SK-N-SH (cell line): ENCODE measurements around the gene EPS8L2. TPM values are rescaled to one million over a fixed set of nuclear protein-coding genes. Genes with fewer than 3 reads are reported as not detected.
A peak's percentile ranks its signal among the peaks of the same experiment; 100 is the strongest.

ENCODE experiments used
- CTCF ChIA-PET: fragments of 300-600, 350-600 bp; formaldehyde crosslinking; extraction: SDS; loops from one replicate; lab custom pipeline; 2021; lab: Yijun Ruan, JAX
- POLR2A ChIA-PET: fragments of 350-600 bp; sonication (Branson Sonifier 250); formaldehyde crosslinking; extraction: SDS; loops from one replicate; lab custom pipeline; 2020; ENCODE audit warnings: antibody characterized with exemption, inconsistent platforms; lab: Yijun Ruan, JAX
- DNase-seq: peaks from one replicate; pipeline ENCODE4 v3.0.0; 2012
- H2AFZ ChIP-seq: fragments of 200-600 bp; sonication (generic); 2 replicates; pipeline ENCODE4 v1.8.1; 2016; ENCODE audit warnings: antibody characterized with exemption, mild to moderate bottlenecking, low read depth
- H3F3A ChIP-seq: fragments of 200-600 bp; sonication (generic); replicated peaks from 2 replicates; pipeline ENCODE3; 2016; ENCODE audit warnings: antibody characterized with exemption, mild to moderate bottlenecking; ENCODE audit not compliant: insufficient read depth
- H3K27ac ChIP-seq, 2 experiments: fragments of 200-500 bp in 1 of 2; fragments of 200-600 bp in 1 of 2; sonication (Bioruptor generic) in 1 of 2; sonication (generic), shearing (Covaris generic) in 1 of 2; 2 replicates each; pipeline versions ENCODE4 v1.5.1 to v1.6.1; 2014 to 2016; ENCODE audit warnings: low read depth in 2 of 2, inconsistent platforms in 1 of 2, low read length in 1 of 2, mild to moderate bottlenecking in 1 of 2, mixed read lengths in 1 of 2
- H3K27me3 ChIP-seq: fragments of 200-600 bp; sonication (generic), shearing (Covaris generic); 2 replicates; pipeline ENCODE4 v1.6.1; 2016; ENCODE audit warnings: mixed run types; ENCODE audit not compliant: insufficient read depth
- H3K36me3 ChIP-seq, 2 experiments: fragments of 200-500 bp in 1 of 2; fragments of 200-600 bp in 1 of 2; sonication (Bioruptor generic) in 1 of 2; sonication (generic) in 1 of 2; replicated peaks in 1 of 2; 2 replicates each; pipeline versions ENCODE3 to v1.5.1; 2014 to 2016; ENCODE audit warnings: low read length in 1 of 2, mild to moderate bottlenecking in 1 of 2; ENCODE audit not compliant: insufficient read depth in 2 of 2, control insufficient read depth in 1 of 2
- H3K4me1 ChIP-seq, 2 experiments: fragments of 200-500 bp in 1 of 2; fragments of 200-600 bp in 1 of 2; sonication (Bioruptor generic) in 1 of 2; sonication (generic), shearing (Covaris generic) in 1 of 2; 2 replicates each; pipeline versions ENCODE4 v1.5.1 to v1.6.1; 2014 to 2016; ENCODE audit warnings: low read depth in 1 of 2, low read length in 1 of 2, mixed run types in 1 of 2; ENCODE audit not compliant: insufficient read depth in 2 of 2, control insufficient read depth in 1 of 2
- H3K4me2 ChIP-seq: fragments of 200-600 bp; sonication (generic), shearing (Covaris generic); 2 replicates; pipeline ENCODE4 v1.6.1; 2017; ENCODE audit warnings: mixed run types
- H3K4me3 ChIP-seq, 2 experiments: fragments of 200-500 bp in 1 of 2; fragments of 200-600 bp in 1 of 2; sonication (Bioruptor generic) in 1 of 2; sonication (generic), shearing (Covaris generic) in 1 of 2; 2 replicates each; pipeline versions ENCODE4 v1.5.1 to v1.8.1; 2014 to 2016; ENCODE audit warnings: low read depth in 2 of 2, inconsistent platforms in 1 of 2, low read length in 1 of 2, mild to moderate bottlenecking in 1 of 2, mixed read lengths in 1 of 2, moderate library complexity in 1 of 2
- H3K79me2 ChIP-seq: fragments of 200-600 bp; sonication (generic); 2 replicates; pipeline ENCODE4 v1.8.1; 2017; ENCODE audit warnings: mild to moderate bottlenecking; ENCODE audit not compliant: insufficient read depth
- H3K9ac ChIP-seq: fragments of 200-600 bp; sonication (generic); 2 replicates; pipeline ENCODE4 v1.6.1; 2017; ENCODE audit warnings: mixed run types
- H3K9me2 ChIP-seq: fragments of 200-600 bp; sonication (generic); 2 replicates; pipeline ENCODE4 v1.6.1; 2017; ENCODE audit warnings: mixed run types
- H3K9me3 ChIP-seq: fragments of 200-600 bp; sonication (generic); 2 replicates; pipeline ENCODE4 v1.6.1; 2017; ENCODE audit warnings: mixed run types, mild to moderate bottlenecking, moderate library complexity
- H4K20me1 ChIP-seq: fragments of 200-600 bp; sonication (generic); 2 replicates; pipeline ENCODE4 v1.6.1; 2017; ENCODE audit warnings: mild to moderate bottlenecking, mixed run types; ENCODE audit not compliant: insufficient read depth
- CTCF ChIP-seq: fragments of 200-600 bp; sonication (generic); IDR thresholded peaks from 2 replicates; pipeline ENCODE4 v1.6.1; 2017; ENCODE audit warnings: antibody characterized with exemption, mild to moderate bottlenecking, moderate library complexity
- ELF1 ChIP-seq: IDR thresholded peaks from 2 replicates; pipeline ENCODE4 v1.4.0; 2012
- EZH2phosphoT487 ChIP-seq: fragments of 200-600 bp; sonication (generic); IDR thresholded peaks from 2 replicates; pipeline ENCODE4 v1.6.1; 2017; ENCODE audit warnings: low read depth, mixed run types, mild to moderate bottlenecking, antibody characterized with exemption, moderate library complexity, borderline replicate concordance
- JUND ChIP-seq: IDR thresholded peaks from 2 replicates; pipeline ENCODE4 v1.4.0; 2012
- MEF2A ChIP-seq: IDR thresholded peaks from 2 replicates; pipeline ENCODE4 v1.4.0; 2012; ENCODE audit warnings: low read depth, borderline replicate concordance
- NFIC ChIP-seq: IDR thresholded peaks from 2 replicates; pipeline ENCODE4 v1.4.0; 2012; ENCODE audit warnings: borderline replicate concordance
- NRF1 ChIP-seq: IDR thresholded peaks from 2 replicates; pipeline ENCODE4 v1.6.1; 2012; ENCODE audit warnings: low read depth, mild to moderate bottlenecking, low read length
- RAD21 ChIP-seq: IDR thresholded peaks from 2 replicates; pipeline ENCODE4 v1.6.1; 2012; ENCODE audit warnings: mild to moderate bottlenecking, low read length
- RCOR1 ChIP-seq: fragments of 150-350 bp; IDR thresholded peaks from 2 replicates; pipeline ENCODE4 v1.6.1; 2017; ENCODE audit warnings: antibody characterized with exemption, low read length
- RXRA ChIP-seq: IDR thresholded peaks from 2 replicates; pipeline ENCODE4 v1.4.0; 2012; ENCODE audit warnings: low read depth, mild to moderate bottlenecking, borderline replicate concordance
- SIN3A ChIP-seq: IDR thresholded peaks from 2 replicates; pipeline ENCODE4 v1.6.1; 2012; ENCODE audit warnings: low read depth, mild to moderate bottlenecking, low read length, moderate library complexity, borderline replicate concordance
- SMC3 ChIP-seq: IDR thresholded peaks from 2 replicates; pipeline ENCODE4 v1.6.1; 2012; ENCODE audit warnings: low read depth, low read length, improper control_type of control experiment
- TCF12 ChIP-seq: IDR thresholded peaks from 2 replicates; pipeline ENCODE4 v1.4.0; 2012
- TEAD4 ChIP-seq: IDR thresholded peaks from 2 replicates; pipeline ENCODE4 v1.4.0; 2012; ENCODE audit warnings: mild to moderate bottlenecking, borderline replicate concordance; ENCODE audit not compliant: insufficient read depth
- USF2 ChIP-seq: fragments of 150-350 bp; IDR thresholded peaks from 2 replicates; pipeline ENCODE4 v1.6.1; 2017; ENCODE audit warnings: antibody characterized with exemption, low read length, low read depth, borderline replicate concordance
- WGBS: methylation state at CpG from one replicate; pipeline ENCODE4 v1.1.6; 2017; ENCODE audit warnings: low lambda C conversion rate; 5-methylcytosine and 5-hydroxymethylcytosine counted together
- polyA plus RNA-seq, 3 experiments: library from polyadenylated mRNA; depleted of rRNA; stranded (reverse); fragments of >200 nt; gene quantifications; 2 replicates each; pipeline ENCODE4 v1.2.3, GENCODE V29; 2012
- TF ChIP-seq, protein P1 (sequence below): fragments of 150-350 bp; IDR thresholded peaks from 2 replicates; pipeline ENCODE4 v1.6.1; 2016; ENCODE audit warnings: mild to moderate bottlenecking, low read depth, low read length
- TF ChIP-seq, protein P2 (sequence below): IDR thresholded peaks from 2 replicates; pipeline ENCODE4 v1.6.1; 2012; ENCODE audit warnings: mild to moderate bottlenecking, low read depth, low read length, moderate library complexity

The EPS8L2 gene
- polyA plus RNA-seq, 1 of the 3 experiments (the other 2 are of a cell fraction), result 0.74 TPM

- Histone ChIP-seq H3K4me3 (no peak overlapping the region), H3F3A (peaks cover 9% of the 10 kb centered on the region)
- POLR2A ChIA-PET, result no interaction called here
- peak; percentile 31 for DNase-seq
- WGBS, result 92% methylated on average over 4 of the region's 12 CpGs
- TF ChIP-seq NFIC, result no peak
- no peak for TF ChIP-seq TCF12
- TF ChIP-seq ELF1, result no peak
- no peak for TF ChIP-seq RCOR1
- no peak for TF ChIP-seq MEF2A
- no peak for TF ChIP-seq SIN3A
- TF ChIP-seq JUND, result no peak
- TF ChIP-seq, all 33 proteins: peak for 0
- no peaks in the 10 kb centered on the region for H3K79me2 ChIP-seq
- H3K9ac ChIP-seq, result no peak overlapping the region
- CTCF ChIA-PET, result interaction anchor here (0.6 to 11.8 kb wide), 30 partner anchors 8 to 180 kb away, joined by 3 to 150 read pairs (median 6); partner anchors contain the start of genes DEAF1, EPS8L2, TALDO1 and TMEM80
- H3K36me3 ChIP-seq, result no peaks in the 10 kb centered on the region
- H3K9me3 ChIP-seq, result no peaks in the 10 kb centered on the region
- no peak overlapping the region for H2AFZ ChIP-seq
- no peaks in the 10 kb centered on the region for H4K20me1 ChIP-seq
- H3K27me3 ChIP-seq, result peaks cover 14% of the 10 kb centered on the region
- peaks cover 0 to 10% of the 10 kb centered on the region in 2 experiments; a peak in 1 of 4 replicates for H3K4me1 ChIP-seq
- no peaks in the 10 kb centered on the region for H3K9me2 ChIP-seq
- no peak overlapping the region for H3K27ac ChIP-seq
- H3K4me2 ChIP-seq, result no peak overlapping the region
Measured at GRCh38 chr11:727281-727701, 21.3 kb downstream of the EPS8L2 start.

- POLR2A ChIA-PET, result interaction anchor here (0.6 kb wide), 1 partner anchor 12 kb away, joined by 3 read pairs; no protein-coding TSS in a partner anchor
- Histone ChIP-seq H3K9ac (no peak overlapping the region), H3K9me2 (no peaks in the 10 kb centered on the region), H3K4me1 (peaks cover 0 to 10% of the 10 kb centered on the region in 2 experiments; a peak in 1 of 4 replicates), H3K27ac (no peak overlapping the region), H3K4me2 (no peak overlapping the region), H3K79me2 (no peaks in the 10 kb centered on the region), H4K20me1 (no peaks in the 10 kb centered on the region), H3F3A (peaks cover 9% of the 10 kb centered on the region), H3K9me3 (no peaks in the 10 kb centered on the region), H3K27me3 (peaks cover 11% of the 10 kb centered on the region; the same call in 1 of the 2 replicates), H2AFZ (peak overlapping the region; percentile 13; the same call in 1 of the 2 replicates), H3K36me3 (no peaks in the 10 kb centered on the region), H3K4me3 (peak overlapping the region in 1 of 2 experiments; percentile 48; a peak in 1 of 4 replicates)
- CTCF ChIA-PET, result interaction anchor here (0.6 to 11.8 kb wide), 33 partner anchors 8 to 181 kb away, joined by 3 to 150 read pairs (median 5); partner anchors contain the start of genes DEAF1, EPS8L2, TALDO1 and TMEM80
- 21% methylated on average over 13 of the region's 31 CpGs for WGBS
- DNase-seq, result peak; percentile 97
- TF ChIP-seq NFIC (no peak), NRF1 (no peak), USF2 (0 out of 2 replicates have a peak, but pooled peaks have one; percentile 29), TEAD4 (no peak), SMC3 (peak; percentile 55), RXRA (no peak), RAD21 (peak; percentile 75), MEF2A (no peak), EZH2phosphoT487 (no peak), RCOR1 (no peak), CTCF (peak; percentile 94)
- TF ChIP-seq, protein P1, sequence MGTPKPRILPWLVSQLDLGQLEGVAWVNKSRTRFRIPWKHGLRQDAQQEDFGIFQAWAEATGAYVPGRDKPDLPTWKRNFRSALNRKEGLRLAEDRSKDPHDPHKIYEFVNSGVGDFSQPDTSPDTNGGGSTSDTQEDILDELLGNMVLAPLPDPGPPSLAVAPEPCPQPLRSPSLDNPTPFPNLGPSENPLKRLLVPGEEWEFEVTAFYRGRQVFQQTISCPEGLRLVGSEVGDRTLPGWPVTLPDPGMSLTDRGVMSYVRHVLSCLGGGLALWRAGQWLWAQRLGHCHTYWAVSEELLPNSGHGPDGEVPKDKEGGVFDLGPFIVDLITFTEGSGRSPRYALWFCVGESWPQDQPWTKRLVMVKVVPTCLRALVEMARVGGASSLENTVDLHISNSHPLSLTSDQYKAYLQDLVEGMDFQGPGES, result no peak
- TF ChIP-seq, protein P2, sequence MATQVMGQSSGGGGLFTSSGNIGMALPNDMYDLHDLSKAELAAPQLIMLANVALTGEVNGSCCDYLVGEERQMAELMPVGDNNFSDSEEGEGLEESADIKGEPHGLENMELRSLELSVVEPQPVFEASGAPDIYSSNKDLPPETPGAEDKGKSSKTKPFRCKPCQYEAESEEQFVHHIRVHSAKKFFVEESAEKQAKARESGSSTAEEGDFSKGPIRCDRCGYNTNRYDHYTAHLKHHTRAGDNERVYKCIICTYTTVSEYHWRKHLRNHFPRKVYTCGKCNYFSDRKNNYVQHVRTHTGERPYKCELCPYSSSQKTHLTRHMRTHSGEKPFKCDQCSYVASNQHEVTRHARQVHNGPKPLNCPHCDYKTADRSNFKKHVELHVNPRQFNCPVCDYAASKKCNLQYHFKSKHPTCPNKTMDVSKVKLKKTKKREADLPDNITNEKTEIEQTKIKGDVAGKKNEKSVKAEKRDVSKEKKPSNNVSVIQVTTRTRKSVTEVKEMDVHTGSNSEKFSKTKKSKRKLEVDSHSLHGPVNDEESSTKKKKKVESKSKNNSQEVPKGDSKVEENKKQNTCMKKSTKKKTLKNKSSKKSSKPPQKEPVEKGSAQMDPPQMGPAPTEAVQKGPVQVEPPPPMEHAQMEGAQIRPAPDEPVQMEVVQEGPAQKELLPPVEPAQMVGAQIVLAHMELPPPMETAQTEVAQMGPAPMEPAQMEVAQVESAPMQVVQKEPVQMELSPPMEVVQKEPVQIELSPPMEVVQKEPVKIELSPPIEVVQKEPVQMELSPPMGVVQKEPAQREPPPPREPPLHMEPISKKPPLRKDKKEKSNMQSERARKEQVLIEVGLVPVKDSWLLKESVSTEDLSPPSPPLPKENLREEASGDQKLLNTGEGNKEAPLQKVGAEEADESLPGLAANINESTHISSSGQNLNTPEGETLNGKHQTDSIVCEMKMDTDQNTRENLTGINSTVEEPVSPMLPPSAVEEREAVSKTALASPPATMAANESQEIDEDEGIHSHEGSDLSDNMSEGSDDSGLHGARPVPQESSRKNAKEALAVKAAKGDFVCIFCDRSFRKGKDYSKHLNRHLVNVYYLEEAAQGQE, result no peak
Measured at GRCh38 chr11:727859-728748, 22.1 kb downstream of the EPS8L2 start.
